ENCODE results near the gene TUT4. TPM values are rescaled to one million over a fixed set of nuclear protein-coding genes. Genes with fewer than 3 reads are reported as not detected.

Gene TUT4
- total RNA-seq, 2 donors from 2014 or later = 38.2 to 67.2 TPM

DNA sequence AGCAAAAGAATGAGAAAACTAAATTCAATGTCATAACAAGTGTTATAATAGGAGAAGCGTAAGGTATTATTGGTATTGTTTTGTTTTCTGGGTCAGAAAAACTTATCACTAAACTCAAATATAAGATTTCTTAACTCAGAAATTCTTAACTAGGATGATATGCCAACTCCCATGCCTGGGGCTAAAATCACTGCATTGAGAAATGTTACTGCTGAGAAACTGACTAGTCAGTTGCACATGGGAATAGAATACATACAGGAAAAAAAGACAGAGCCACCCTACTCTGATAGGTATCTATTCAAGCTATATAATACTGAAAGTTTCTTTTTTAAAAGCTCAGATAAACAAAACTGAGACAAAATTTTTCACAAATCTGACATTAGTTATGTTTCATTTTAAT, 92.2 kb downstream of the TUT4 start:
- no peak for ATAC-seq (ENCODE audit: insufficient number of reproducible peaks, low FRiP score, low read depth)
- no peak overlapping the region for H3K27ac ChIP-seq
- no peak for DNase-seq (ENCODE audit: low spot score)
- H3K9me3 ChIP-seq = no peaks in the 10 kb centered on the region
- no peak overlapping the region for H3K4me3 ChIP-seq
- TF ChIP-seq, protein P1, sequence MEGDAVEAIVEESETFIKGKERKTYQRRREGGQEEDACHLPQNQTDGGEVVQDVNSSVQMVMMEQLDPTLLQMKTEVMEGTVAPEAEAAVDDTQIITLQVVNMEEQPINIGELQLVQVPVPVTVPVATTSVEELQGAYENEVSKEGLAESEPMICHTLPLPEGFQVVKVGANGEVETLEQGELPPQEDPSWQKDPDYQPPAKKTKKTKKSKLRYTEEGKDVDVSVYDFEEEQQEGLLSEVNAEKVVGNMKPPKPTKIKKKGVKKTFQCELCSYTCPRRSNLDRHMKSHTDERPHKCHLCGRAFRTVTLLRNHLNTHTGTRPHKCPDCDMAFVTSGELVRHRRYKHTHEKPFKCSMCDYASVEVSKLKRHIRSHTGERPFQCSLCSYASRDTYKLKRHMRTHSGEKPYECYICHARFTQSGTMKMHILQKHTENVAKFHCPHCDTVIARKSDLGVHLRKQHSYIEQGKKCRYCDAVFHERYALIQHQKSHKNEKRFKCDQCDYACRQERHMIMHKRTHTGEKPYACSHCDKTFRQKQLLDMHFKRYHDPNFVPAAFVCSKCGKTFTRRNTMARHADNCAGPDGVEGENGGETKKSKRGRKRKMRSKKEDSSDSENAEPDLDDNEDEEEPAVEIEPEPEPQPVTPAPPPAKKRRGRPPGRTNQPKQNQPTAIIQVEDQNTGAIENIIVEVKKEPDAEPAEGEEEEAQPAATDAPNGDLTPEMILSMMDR (IDR thresholded peaks at IDR 0.05) = no peak
- H3K36me3 ChIP-seq = no peaks in the 10 kb centered on the region
- H3K4me1 ChIP-seq (ENCODE audit: control insufficient read depth in 1 of 2, low read depth in 2 of 2) = no peaks in the 10 kb centered on the region
- H3K27me3 ChIP-seq (replicated peaks; ENCODE audit: insufficient read depth) = no peaks in the 10 kb centered on the region

DNA sequence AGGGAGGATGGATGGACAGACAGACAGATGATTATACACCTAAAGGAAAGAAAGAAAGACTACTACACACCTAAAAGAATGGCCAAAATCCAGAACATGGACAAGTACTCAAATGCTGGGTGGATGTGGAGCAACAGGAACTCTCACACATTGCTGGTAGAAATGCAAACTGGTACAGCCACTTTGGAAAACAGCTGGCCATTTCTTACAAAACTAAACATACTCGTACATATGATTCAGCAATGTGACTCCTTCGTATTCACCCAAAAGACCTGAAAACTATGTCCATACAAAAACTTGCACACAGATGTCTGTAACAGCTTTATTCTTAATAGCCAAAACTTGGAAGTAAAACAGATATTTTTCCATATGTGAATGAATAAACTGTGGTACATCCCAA, 97.2 kb downstream of the TUT4 start:
- Histone ChIP-seq H3K9me3 (no peaks in the 10 kb centered on the region), H3K27ac (no peak overlapping the region), H3K36me3 (peaks cover 2% of the 10 kb centered on the region), H3K4me1 (ENCODE audit: control insufficient read depth in 1 of 2, low read depth in 2 of 2) (no peaks in the 10 kb centered on the region), H3K27me3 (replicated peaks; ENCODE audit: insufficient read depth) (no peaks in the 10 kb centered on the region), H3K4me3 (no peak overlapping the region)
- ATAC-seq (ENCODE audit: insufficient number of reproducible peaks, low FRiP score, low read depth) (no peak), DNase-seq (ENCODE audit: low spot score) (no peak)
- TF ChIP-seq, protein P1 (IDR thresholded peaks at IDR 0.05) = no peak

GRCh38 chr1:52454779-52455178, 98.1 kb downstream of the TUT4 start:
- Histone ChIP-seq H3K9me3 (no peaks in the 10 kb centered on the region), H3K4me1 (ENCODE audit: control insufficient read depth in 1 of 2, low read depth in 2 of 2) (no peaks in the 10 kb centered on the region), H3K27me3 (replicated peaks; ENCODE audit: insufficient read depth) (no peaks in the 10 kb centered on the region), H3K4me3 (no peak overlapping the region), H3K36me3 (peaks cover 2% of the 10 kb centered on the region), H3K27ac (no peak overlapping the region)
- no peak for DNase-seq (ENCODE audit: low spot score)
- TF ChIP-seq, protein P1 (IDR thresholded peaks at IDR 0.05) = no peak
- ATAC-seq (ENCODE audit: insufficient number of reproducible peaks, low FRiP score, low read depth) = no peak

DNA sequence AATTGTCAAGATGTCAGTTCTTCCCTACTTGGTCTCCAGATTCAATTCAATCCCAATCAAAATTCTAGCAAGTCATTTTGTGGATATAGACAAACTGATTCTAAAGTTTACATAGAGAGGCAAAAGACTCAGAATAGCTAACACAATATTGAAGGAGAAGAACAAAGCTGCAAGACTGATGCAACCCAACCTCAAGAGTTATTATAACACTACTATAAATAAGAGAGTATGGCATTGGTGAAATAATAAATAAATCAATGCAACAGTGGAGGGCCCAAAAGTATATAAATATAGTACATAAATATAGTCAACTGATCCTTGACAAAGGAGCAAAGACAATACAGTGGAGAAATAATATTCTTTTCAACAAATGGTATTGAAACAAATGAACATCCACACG, 98.8 kb downstream of the TUT4 start:
- TF ChIP-seq, protein P1 (IDR thresholded peaks at IDR 0.05) = no peak
- no peak overlapping the region for H3K4me3 ChIP-seq
- no peaks in the 10 kb centered on the region for H3K27me3 ChIP-seq (replicated peaks; ENCODE audit: insufficient read depth)
- peaks cover 2% of the 10 kb centered on the region for H3K36me3 ChIP-seq
- H3K9me3 ChIP-seq = no peaks in the 10 kb centered on the region
- H3K4me1 ChIP-seq (ENCODE audit: control insufficient read depth in 1 of 2, low read depth in 2 of 2) = no peaks in the 10 kb centered on the region
- H3K27ac ChIP-seq = no peak overlapping the region
- no peak for DNase-seq (ENCODE audit: low spot score)
- no peak for ATAC-seq (ENCODE audit: insufficient number of reproducible peaks, low FRiP score, low read depth)

GRCh38 chr1:52444463-52444862, 108.4 kb downstream of the TUT4 start:
- Histone ChIP-seq H3K4me1 (ENCODE audit: control insufficient read depth in 1 of 2, low read depth in 2 of 2) (no peaks in the 10 kb centered on the region), H3K36me3 (peaks cover 26% of the 10 kb centered on the region), H3K4me3 (no peak overlapping the region), H3K9me3 (no peaks in the 10 kb centered on the region), H3K27ac (no peak overlapping the region), H3K27me3 (replicated peaks; ENCODE audit: insufficient read depth) (no peaks in the 10 kb centered on the region)
- TF ChIP-seq, protein P1 (IDR thresholded peaks at IDR 0.05) = no peak
- DNase-seq (ENCODE audit: low spot score) (no peak), ATAC-seq (ENCODE audit: insufficient number of reproducible peaks, low FRiP score, low read depth) (no peak)
